ENCODE measurements around the gene CYP46A1.

- TF ChIP-seq CTCF (IDR thresholded peaks at IDR 0.05) (no peak), ZFX (IDR thresholded peaks at IDR 0.05; ENCODE audit: borderline replicate concordance) (no peak)
Observed at GRCh38 chr14:99681832-99682148, 2.3 kb upstream of the CYP46A1 start.

Measured in 22Rv1 (cell line).